OCI-LY1 (cell line): Measurements from ENCODE around the gene KRTAP10-6.

Source experiments
- H2AFZ ChIP-seq: fragments of 200-600 bp; sonication (generic), shearing (Covaris generic); 2 replicates; pipeline ENCODE4 v1.6.0; 2014; ENCODE audit warnings: antibody characterized with exemption, mild to moderate bottlenecking, low read length
- H3F3A ChIP-seq: fragments of 200-600 bp; sonication (generic), shearing (Covaris generic); 2 replicates; pipeline ENCODE4 v1.6.0; 2014; ENCODE audit warnings: mild to moderate bottlenecking, antibody characterized with exemption, low read length, moderate library complexity; ENCODE audit not compliant: insufficient read depth
- H3K27ac ChIP-seq: fragments of 200-600 bp; sonication (generic); 2 replicates; pipeline ENCODE4 v1.5.1; 2014; ENCODE audit warnings: low read length, mixed run types, mild to moderate bottlenecking, low read depth; ENCODE audit not compliant: poor library complexity, severe bottlenecking
- H3K27me3 ChIP-seq: fragments of 200-600 bp; sonication (generic); 2 replicates; pipeline ENCODE4 v1.6.0; 2014; ENCODE audit warnings: antibody characterized with exemption, mild to moderate bottlenecking, low read length, moderate library complexity; ENCODE audit not compliant: insufficient read depth
- H3K36me3 ChIP-seq: fragments of 200-600 bp; sonication (generic); 2 replicates; pipeline ENCODE4 v1.6.1; 2014; ENCODE audit warnings: mild to moderate bottlenecking, antibody characterized with exemption, low read length, moderate library complexity, mixed read lengths; ENCODE audit not compliant: insufficient read depth
- H3K4me1 ChIP-seq: fragments of 200-600 bp; sonication (generic); 2 replicates; pipeline ENCODE4 v1.5.1; 2014; ENCODE audit warnings: mild to moderate bottlenecking, low read length, moderate library complexity; ENCODE audit not compliant: insufficient read depth, severe bottlenecking
- H3K4me2 ChIP-seq: fragments of 200-600 bp; sonication (generic), shearing (Covaris generic); 2 replicates; pipeline ENCODE4 v1.6.1; 2014; ENCODE audit warnings: low read length
- H3K4me3 ChIP-seq: fragments of 200-600 bp; sonication (generic); 2 replicates; pipeline ENCODE4 v1.5.1; 2014; ENCODE audit warnings: low read length, low read depth, mild to moderate bottlenecking, mixed read lengths; ENCODE audit not compliant: poor library complexity, severe bottlenecking
- H3K79me2 ChIP-seq: fragments of 200-600 bp; shearing (Covaris generic); 2 replicates; pipeline ENCODE4 v1.6.1; 2016; ENCODE audit warnings: mixed run types, low read length, mixed read lengths; ENCODE audit not compliant: insufficient read depth
- H3K9ac ChIP-seq: fragments of 200-600 bp; sonication (generic), shearing (Covaris generic); 2 replicates; pipeline ENCODE4 v1.6.1; 2014; ENCODE audit warnings: mild to moderate bottlenecking, low read length, mixed read lengths
- H3K9me2 ChIP-seq: fragments of 200-600 bp; sonication (generic), shearing (Covaris generic); 2 replicates; pipeline ENCODE4 v1.6.1; 2014; ENCODE audit warnings: low read depth, mild to moderate bottlenecking, low read length, mixed read lengths
- H3K9me3 ChIP-seq: fragments of 200-600 bp; shearing (Covaris generic); 2 replicates; pipeline ENCODE4 v1.6.1; 2014; ENCODE audit warnings: low read length, mixed read lengths
- H4K20me1 ChIP-seq: fragments of 200-600 bp; sonication (generic), shearing (Covaris generic); 2 replicates; pipeline ENCODE4 v1.6.0; 2016; ENCODE audit warnings: mild to moderate bottlenecking, low read length; ENCODE audit not compliant: insufficient read depth
- EZH2 ChIP-seq: fragments of 200-600 bp; sonication (generic), shearing (Covaris generic); IDR thresholded peaks from 2 replicates; pipeline ENCODE4 v1.8.0; 2017; ENCODE audit warnings: borderline replicate concordance, mixed run types, mild to moderate bottlenecking, antibody characterized with exemption, low read length, moderate library complexity, mixed read lengths
- TF ChIP-seq, protein P1 (sequence below): fragments of 200-600 bp; sonication (generic), shearing (Covaris generic); IDR thresholded peaks from 2 replicates; pipeline ENCODE4 v1.5.1; 2017; ENCODE audit warnings: mild to moderate bottlenecking, antibody characterized with exemption, low read length, moderate library complexity, mixed read lengths

Gene KRTAP10-6

DNA sequence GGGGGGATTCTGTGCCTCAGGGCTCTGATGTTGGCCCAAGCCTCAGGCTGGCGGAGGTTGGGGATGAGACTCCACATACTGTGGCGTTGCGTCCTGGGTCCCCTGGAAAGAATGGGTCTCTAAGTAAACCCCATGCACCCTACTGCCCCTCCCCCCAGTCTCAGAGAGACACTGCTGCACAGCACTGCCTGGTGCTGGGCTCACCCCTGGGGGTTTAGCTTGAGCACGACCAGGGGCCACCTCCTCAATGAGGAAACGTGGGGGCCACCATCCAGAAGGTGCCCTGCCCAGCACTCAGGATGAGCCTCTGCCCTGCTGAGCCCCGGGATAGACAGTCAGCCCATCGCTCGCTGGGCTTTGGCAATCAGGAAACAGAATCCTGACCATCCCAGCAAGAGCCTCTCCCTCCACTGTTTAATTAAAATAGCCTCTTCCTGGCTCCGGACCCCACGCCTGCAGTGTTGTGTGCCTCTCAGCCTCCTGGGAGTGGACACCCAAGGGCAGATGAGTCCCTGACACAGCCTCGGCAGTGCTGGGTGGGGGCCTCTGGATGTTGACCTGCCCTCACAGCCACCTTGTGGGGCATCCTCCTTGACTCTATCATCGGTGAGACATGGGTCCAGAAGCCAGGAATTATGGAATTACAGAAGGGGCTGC is 22.3 kb downstream of the KRTAP10-6 start:
- H3K79me2 ChIP-seq = no peaks in the 10 kb centered on the region
- no peaks in the 10 kb centered on the region for H3K4me1 ChIP-seq
- no peak overlapping the region for H2AFZ ChIP-seq
- no peaks in the 10 kb centered on the region for H3F3A ChIP-seq
- H4K20me1 ChIP-seq = no peaks in the 10 kb centered on the region
- H3K27me3 ChIP-seq = peaks cover 8% of the 10 kb centered on the region; the same call in 1 of the 2 replicates
- no peak overlapping the region for H3K4me3 ChIP-seq
- no peaks in the 10 kb centered on the region for H3K36me3 ChIP-seq
- H3K9me3 ChIP-seq = no peaks in the 10 kb centered on the region
- no peak for TF ChIP-seq EZH2
- TF ChIP-seq, protein P1, sequence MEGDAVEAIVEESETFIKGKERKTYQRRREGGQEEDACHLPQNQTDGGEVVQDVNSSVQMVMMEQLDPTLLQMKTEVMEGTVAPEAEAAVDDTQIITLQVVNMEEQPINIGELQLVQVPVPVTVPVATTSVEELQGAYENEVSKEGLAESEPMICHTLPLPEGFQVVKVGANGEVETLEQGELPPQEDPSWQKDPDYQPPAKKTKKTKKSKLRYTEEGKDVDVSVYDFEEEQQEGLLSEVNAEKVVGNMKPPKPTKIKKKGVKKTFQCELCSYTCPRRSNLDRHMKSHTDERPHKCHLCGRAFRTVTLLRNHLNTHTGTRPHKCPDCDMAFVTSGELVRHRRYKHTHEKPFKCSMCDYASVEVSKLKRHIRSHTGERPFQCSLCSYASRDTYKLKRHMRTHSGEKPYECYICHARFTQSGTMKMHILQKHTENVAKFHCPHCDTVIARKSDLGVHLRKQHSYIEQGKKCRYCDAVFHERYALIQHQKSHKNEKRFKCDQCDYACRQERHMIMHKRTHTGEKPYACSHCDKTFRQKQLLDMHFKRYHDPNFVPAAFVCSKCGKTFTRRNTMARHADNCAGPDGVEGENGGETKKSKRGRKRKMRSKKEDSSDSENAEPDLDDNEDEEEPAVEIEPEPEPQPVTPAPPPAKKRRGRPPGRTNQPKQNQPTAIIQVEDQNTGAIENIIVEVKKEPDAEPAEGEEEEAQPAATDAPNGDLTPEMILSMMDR = no peak
- no peak overlapping the region for H3K27ac ChIP-seq
- no peak overlapping the region for H3K4me2 ChIP-seq
- no peaks in the 10 kb centered on the region for H3K9me2 ChIP-seq
- no peak overlapping the region for H3K9ac ChIP-seq

DNA sequence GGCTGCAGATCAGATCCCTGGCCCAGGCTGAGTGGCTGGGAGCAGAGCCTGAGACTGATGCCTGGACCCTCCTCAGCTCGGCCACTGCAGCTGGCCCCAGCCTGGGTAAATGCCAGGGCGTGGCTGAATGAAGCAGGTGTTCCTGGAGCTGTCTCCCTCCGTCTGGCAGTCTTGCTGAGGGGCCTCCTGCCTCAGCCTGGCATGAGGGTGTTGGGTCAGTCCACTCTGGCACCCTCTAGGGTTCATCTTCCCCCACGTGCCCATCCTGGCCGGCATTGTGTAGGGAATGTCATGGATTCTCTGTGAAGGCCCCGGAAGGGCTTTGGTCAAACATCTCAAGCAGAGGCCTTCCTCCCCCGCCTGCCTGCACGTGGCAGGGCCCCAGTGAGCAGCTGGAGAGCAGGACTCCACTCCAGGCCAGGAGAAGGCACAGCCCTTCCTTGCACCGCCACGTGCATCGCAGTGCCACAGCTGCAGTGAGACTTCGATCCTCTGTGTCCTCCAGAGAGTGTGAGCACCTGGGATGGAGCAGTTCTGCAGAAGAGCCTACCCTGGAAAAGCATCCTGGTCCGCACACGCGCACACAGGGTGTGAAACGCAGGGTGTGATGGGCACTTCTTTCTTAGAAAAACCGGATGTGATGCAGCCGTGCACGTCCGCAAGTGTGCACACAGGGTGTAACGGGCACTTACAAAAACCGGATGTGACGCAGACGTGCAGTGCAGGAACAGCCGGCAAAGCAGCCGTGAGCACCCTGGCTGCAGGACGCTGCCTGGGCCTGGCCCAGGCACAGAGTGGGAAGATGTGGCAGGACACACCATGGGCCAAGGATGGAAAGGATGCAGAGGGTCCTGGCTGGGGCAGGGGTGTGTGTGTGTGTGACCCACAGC is 23.4 kb downstream of the KRTAP10-6 start:
- H3K9ac ChIP-seq = no peak overlapping the region
- H3K36me3 ChIP-seq = no peaks in the 10 kb centered on the region
- no peaks in the 10 kb centered on the region for H3K9me3 ChIP-seq
- H3K9me2 ChIP-seq = no peaks in the 10 kb centered on the region
- H3K27ac ChIP-seq = no peak overlapping the region
- H3K4me3 ChIP-seq = no peak overlapping the region
- H3K27me3 ChIP-seq = peaks cover 8% of the 10 kb centered on the region; the same call in 1 of the 2 replicates
- no peaks in the 10 kb centered on the region for H4K20me1 ChIP-seq
- H2AFZ ChIP-seq = no peak overlapping the region
- no peaks in the 10 kb centered on the region for H3K79me2 ChIP-seq
- H3K4me1 ChIP-seq = no peaks in the 10 kb centered on the region
- TF ChIP-seq, protein P1 = no peak
- no peak for TF ChIP-seq EZH2
- H3F3A ChIP-seq = no peaks in the 10 kb centered on the region
- H3K4me2 ChIP-seq = no peak overlapping the region

DNA sequence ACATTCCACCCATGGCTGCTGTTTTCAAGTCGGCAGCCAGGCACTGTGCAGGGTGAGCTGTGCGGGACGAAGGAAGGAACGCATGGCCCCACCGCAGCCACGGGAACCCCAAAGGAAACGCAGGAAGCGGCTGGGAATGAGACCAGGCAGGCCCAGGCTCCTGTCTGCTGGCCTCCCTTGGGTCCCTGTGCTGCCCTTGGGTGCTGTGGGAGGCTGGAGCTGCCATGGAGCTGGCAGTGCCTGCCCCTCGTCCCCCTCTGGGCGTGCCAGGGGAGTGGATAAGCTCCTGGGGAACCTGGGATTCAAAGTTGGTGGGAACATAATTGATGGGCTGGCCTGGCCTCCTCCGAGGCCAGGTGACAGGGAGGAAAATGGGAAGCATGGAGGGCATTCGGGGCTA is 24.0 kb downstream of the KRTAP10-6 start:
- H3K9me2 ChIP-seq = no peaks in the 10 kb centered on the region
- H2AFZ ChIP-seq = no peak overlapping the region
- peaks cover 8% of the 10 kb centered on the region; the same call in 1 of the 2 replicates for H3K27me3 ChIP-seq
- no peaks in the 10 kb centered on the region for H3K9me3 ChIP-seq
- TF ChIP-seq, protein P1 = no peak
- no peak for TF ChIP-seq EZH2
- H3K36me3 ChIP-seq = no peaks in the 10 kb centered on the region
- no peak overlapping the region for H3K4me2 ChIP-seq
- no peaks in the 10 kb centered on the region for H4K20me1 ChIP-seq
- H3K9ac ChIP-seq = no peak overlapping the region
- no peak overlapping the region for H3K27ac ChIP-seq
- H3K4me3 ChIP-seq = no peak overlapping the region
- no peaks in the 10 kb centered on the region for H3F3A ChIP-seq
- H3K4me1 ChIP-seq = no peaks in the 10 kb centered on the region
- H3K79me2 ChIP-seq = no peaks in the 10 kb centered on the region
